ENCODE data around the gene GPHN. TPM values are rescaled to one million over a fixed set of nuclear protein-coding genes. Genes with fewer than 3 reads are reported as not detected.
"Not testable (repeated sequence)": the region's sequence is repeated elsewhere in the genome, so short reads cannot be mapped to it uniquely, and the experiment has no call there.

The GPHN gene
- total and polyA plus RNA-seq, 7 donors: 8.1 to 39.7 (median 22.3) TPM

DNA sequence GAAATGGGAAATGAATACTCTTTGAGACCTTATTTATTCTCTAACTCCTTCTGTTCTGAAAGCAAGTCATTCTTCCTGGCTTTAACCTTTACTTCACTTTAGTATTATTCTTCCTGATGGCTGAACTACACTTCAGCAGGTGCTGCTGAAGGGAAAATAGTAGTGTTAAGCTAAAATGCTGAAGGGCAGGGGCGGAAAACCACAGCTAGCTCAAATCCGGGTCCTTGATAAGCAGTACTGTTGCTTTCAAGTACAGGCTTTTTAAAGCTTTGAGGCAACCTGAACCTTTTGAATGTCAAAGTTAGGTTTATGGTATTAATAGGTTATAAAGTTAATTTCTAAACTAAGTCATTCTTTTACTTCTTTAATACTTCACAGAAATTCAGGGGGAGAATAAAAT, 11.0 kb upstream of the GPHN start:
- H3K9me3 ChIP-seq: no peaks in the 10 kb centered on the region
- TF ChIP-seq, protein P1, sequence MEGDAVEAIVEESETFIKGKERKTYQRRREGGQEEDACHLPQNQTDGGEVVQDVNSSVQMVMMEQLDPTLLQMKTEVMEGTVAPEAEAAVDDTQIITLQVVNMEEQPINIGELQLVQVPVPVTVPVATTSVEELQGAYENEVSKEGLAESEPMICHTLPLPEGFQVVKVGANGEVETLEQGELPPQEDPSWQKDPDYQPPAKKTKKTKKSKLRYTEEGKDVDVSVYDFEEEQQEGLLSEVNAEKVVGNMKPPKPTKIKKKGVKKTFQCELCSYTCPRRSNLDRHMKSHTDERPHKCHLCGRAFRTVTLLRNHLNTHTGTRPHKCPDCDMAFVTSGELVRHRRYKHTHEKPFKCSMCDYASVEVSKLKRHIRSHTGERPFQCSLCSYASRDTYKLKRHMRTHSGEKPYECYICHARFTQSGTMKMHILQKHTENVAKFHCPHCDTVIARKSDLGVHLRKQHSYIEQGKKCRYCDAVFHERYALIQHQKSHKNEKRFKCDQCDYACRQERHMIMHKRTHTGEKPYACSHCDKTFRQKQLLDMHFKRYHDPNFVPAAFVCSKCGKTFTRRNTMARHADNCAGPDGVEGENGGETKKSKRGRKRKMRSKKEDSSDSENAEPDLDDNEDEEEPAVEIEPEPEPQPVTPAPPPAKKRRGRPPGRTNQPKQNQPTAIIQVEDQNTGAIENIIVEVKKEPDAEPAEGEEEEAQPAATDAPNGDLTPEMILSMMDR (IDR thresholded peaks at IDR 0.05): no peak
- H3K4me1 ChIP-seq: peaks cover 8% of the 10 kb centered on the region
- DNase-seq (no peak), ATAC-seq (no peak)
- intact Hi-C loops (cut with DNase I): loop anchor here in 1 of 2 donors (10.0 kb wide), 1 partner anchor 248 kb away; no protein-coding TSS in a partner anchor
- H3K27me3 ChIP-seq (ENCODE audit: insufficient read depth in 3 of 3, low read length in 2 of 3): no peaks in the 10 kb centered on the region
- H3K36me3 ChIP-seq (ENCODE audit: insufficient read depth in 1 of 2, low read depth in 1 of 2): no peaks in the 10 kb centered on the region
- H3K4me3 ChIP-seq: no peak overlapping the region
- 79 to 84% (median 82%) methylated on average over 2 of the region's 2 CpGs for WGBS, 3 donors
- no peak overlapping the region for H3K27ac ChIP-seq

DNA sequence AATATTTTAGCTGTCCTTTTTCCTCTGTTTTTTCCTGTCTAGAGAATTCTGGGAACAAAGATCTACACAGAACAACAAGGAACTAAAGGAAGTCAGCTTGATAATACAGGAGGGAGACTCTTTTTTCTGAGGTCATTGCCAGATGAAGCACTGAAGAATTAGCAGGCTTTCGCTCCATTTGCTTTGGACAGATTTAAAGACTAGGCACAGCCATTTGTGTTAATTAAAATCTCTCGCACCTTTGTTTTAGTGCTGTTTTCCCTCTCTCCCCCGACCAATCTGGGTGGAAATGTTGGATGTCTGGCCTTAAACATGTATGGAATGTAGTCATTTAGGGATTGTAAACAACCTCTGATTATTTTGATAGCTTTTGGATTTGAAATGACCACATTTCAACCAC, 9.6 kb upstream of the GPHN start:
- no peak for DNase-seq
- TF ChIP-seq, protein P1 (IDR thresholded peaks at IDR 0.05): no peak
- H3K27ac ChIP-seq: no peak overlapping the region

GRCh38 chr14:66501592-66501991, 6.4 kb upstream of the GPHN start:
- 61 to 84% (median 66%) methylated on average over 4 of the region's 4 CpGs for WGBS, 3 donors
- no peak overlapping the region for H3K27ac ChIP-seq
- peaks cover 4% of the 10 kb centered on the region for H3K4me1 ChIP-seq
- DNase-seq (no peak), ATAC-seq (no peak)
- H3K36me3 ChIP-seq (ENCODE audit: insufficient read depth in 1 of 2, low read depth in 1 of 2): no peaks in the 10 kb centered on the region
- no peak overlapping the region for H3K4me3 ChIP-seq
- intact Hi-C loops (cut with DNase I): loop anchor here in 1 of 2 donors (10.0 kb wide), 1 partner anchor 143 kb away; no protein-coding TSS in a partner anchor
- no peaks in the 10 kb centered on the region for H3K9me3 ChIP-seq
- TF ChIP-seq, protein P1 (IDR thresholded peaks at IDR 0.05): no peak
- H3K27me3 ChIP-seq (ENCODE audit: insufficient read depth in 3 of 3, low read length in 2 of 3): no peaks in the 10 kb centered on the region

More for the DNA sequence above, 9.6 kb upstream of the GPHN start:
- H3K9me3 ChIP-seq: no peaks in the 10 kb centered on the region
- H3K4me3 ChIP-seq: no peak overlapping the region
- H3K27me3 ChIP-seq (ENCODE audit: insufficient read depth in 3 of 3, low read length in 2 of 3): no peaks in the 10 kb centered on the region
- peaks cover 8% of the 10 kb centered on the region for H3K4me1 ChIP-seq
- WGBS, 3 donors: 60 to 82% (median 67%) methylated on average over 3 of the region's 3 CpGs
- intact Hi-C loops (cut with DNase I): loop anchor here in 1 of 2 donors (10.0 kb wide), 1 partner anchor 246 kb away; no protein-coding TSS in a partner anchor
- no peaks in the 10 kb centered on the region for H3K36me3 ChIP-seq (ENCODE audit: insufficient read depth in 1 of 2, low read depth in 1 of 2)
- no peak for ATAC-seq

GRCh38 chr14:66502836-66503235, 5.1 kb upstream of the GPHN start:
- WGBS, 3 donors: 89 to 94% (median 91%) methylated on average over 5 of the region's 5 CpGs
- not testable (repeated sequence) for H3K27me3 ChIP-seq (ENCODE audit: insufficient read depth in 3 of 3, low read length in 2 of 3); H3K9me3 ChIP-seq; ATAC-seq; H3K4me3 ChIP-seq; H3K36me3 ChIP-seq (ENCODE audit: insufficient read depth in 1 of 2, low read depth in 1 of 2); DNase-seq; H3K27ac ChIP-seq
- intact Hi-C loops (cut with DNase I): loop anchor here in 1 of 2 donors (10.0 kb wide), 1 partner anchor 142 kb away; no protein-coding TSS in a partner anchor
- peaks cover 11% of the 10 kb centered on the region for H3K4me1 ChIP-seq

DNA sequence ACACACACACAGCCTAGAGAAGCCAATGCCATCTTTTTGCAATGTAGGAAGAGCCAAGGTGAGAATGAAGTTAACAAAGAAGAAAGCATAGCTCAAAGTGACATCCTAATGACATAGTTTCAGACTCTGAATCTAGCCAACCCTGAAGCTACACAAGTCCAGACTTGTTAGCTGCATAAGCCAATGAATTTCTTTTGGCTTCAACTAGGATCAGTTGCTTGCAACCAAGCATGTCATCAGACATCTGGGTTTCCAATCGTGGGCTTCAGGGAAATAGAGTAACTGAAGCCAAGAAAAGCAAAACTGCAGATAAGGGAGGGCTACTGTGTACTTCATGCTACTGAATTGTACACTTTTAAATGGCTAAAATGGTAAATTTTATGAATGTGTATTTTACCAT, 4.4 kb upstream of the GPHN start:
- no peaks in the 10 kb centered on the region for H3K36me3 ChIP-seq (ENCODE audit: insufficient read depth in 1 of 2, low read depth in 1 of 2)
- 24 to 37% (median 33%) methylated on average over 1 of the region's 1 CpG for WGBS, 3 donors
- H3K27me3 ChIP-seq (ENCODE audit: insufficient read depth in 3 of 3, low read length in 2 of 3): no peaks in the 10 kb centered on the region
- no peak for ATAC-seq
- H3K4me3 ChIP-seq: no peak overlapping the region
- no peak for DNase-seq
- no peak overlapping the region for H3K27ac ChIP-seq
- no peaks in the 10 kb centered on the region for H3K9me3 ChIP-seq
- peaks cover 11% of the 10 kb centered on the region for H3K4me1 ChIP-seq
- intact Hi-C loops (cut with DNase I): loop anchor here in 1 of 2 donors (10.0 kb wide), 1 partner anchor 141 kb away; no protein-coding TSS in a partner anchor
- TF ChIP-seq, protein P1 (IDR thresholded peaks at IDR 0.05): no peak
